ENCODE measurements around the gene SORBS2.

GRCh38 chr4:185735866-185736400 lies 76.1 kb downstream of the SORBS2 start:
- TF ChIP-seq REST (IDR thresholded peaks at IDR 0.05; ENCODE audit: borderline replicate concordance) = no peak
- TF ChIP-seq, protein P1, sequence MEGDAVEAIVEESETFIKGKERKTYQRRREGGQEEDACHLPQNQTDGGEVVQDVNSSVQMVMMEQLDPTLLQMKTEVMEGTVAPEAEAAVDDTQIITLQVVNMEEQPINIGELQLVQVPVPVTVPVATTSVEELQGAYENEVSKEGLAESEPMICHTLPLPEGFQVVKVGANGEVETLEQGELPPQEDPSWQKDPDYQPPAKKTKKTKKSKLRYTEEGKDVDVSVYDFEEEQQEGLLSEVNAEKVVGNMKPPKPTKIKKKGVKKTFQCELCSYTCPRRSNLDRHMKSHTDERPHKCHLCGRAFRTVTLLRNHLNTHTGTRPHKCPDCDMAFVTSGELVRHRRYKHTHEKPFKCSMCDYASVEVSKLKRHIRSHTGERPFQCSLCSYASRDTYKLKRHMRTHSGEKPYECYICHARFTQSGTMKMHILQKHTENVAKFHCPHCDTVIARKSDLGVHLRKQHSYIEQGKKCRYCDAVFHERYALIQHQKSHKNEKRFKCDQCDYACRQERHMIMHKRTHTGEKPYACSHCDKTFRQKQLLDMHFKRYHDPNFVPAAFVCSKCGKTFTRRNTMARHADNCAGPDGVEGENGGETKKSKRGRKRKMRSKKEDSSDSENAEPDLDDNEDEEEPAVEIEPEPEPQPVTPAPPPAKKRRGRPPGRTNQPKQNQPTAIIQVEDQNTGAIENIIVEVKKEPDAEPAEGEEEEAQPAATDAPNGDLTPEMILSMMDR (IDR thresholded peaks at IDR 0.05; ENCODE audit: poor library complexity, severe bottlenecking) = no peak
